K562 (cell line): ENCODE results near the gene HFE. TPM values are rescaled to one million over a fixed set of nuclear protein-coding genes. Genes with fewer than 3 reads are reported as not detected.

Experiments used
- ATAC-seq: fragments of 200-7000 bp; cut with Tn5 transposase; 3 replicates; pipeline ENCODE4 v1.9.1; 2020; ENCODE audit warnings: moderate library complexity
- BruUV-seq: library from RNA; stranded (reverse); fragments of 400-500 nt; replicated peaks from 2 replicates; lab custom pipeline; 2021; lab: Mats Ljungman, UMichigan
- CTCF ChIA-PET: fragments of 300-600 bp; formaldehyde crosslinking; extraction: SDS; loops from one replicate; lab custom pipeline; 2021; ENCODE audit warnings: low intra/inter-chr PET ratio; lab: Yijun Ruan, JAX
- POLR2A ChIA-PET: fragments of 300-600, 350-650 bp; sonication (Branson Sonifier 250); formaldehyde crosslinking; extraction: SDS; loops from one replicate; lab custom pipeline; 2021; ENCODE audit warnings: antibody characterized with exemption, inconsistent platforms; lab: Yijun Ruan, JAX
- DNase-seq, 4 experiments: peaks; one replicate each; pipeline versions ENCODE4 v3.0.0 to v3.0.0-alpha.2; 2011 to 2018; ENCODE audit warnings: low spot score in 3 of 4, mixed read lengths in 3 of 4; ENCODE audit errors: extremely low read depth in 1 of 4
- FAIRE-seq: peaks from 2 replicates; lab custom pipeline; 2011; peaks lifted over from hg19 to GRCh38; lab: Jason Lieb, UNC
- H2AFZ ChIP-seq: 2 replicates; pipeline ENCODE4 v1.6.0; 2011; ENCODE audit warnings: low read depth, low read length, control low read depth, inconsistent platforms
- H3K27ac ChIP-seq: fragments of 200-600 bp; 3 replicates; pipeline ENCODE4 v1.8.0; 2011; ENCODE audit warnings: low read depth, mild to moderate bottlenecking, control low read depth, inconsistent platforms, low read length, moderate library complexity, mixed read lengths; ENCODE audit errors: extremely low read depth
- H3K27me3 ChIP-seq, 2 experiments: fragments of 300-600 bp in 1 of 2; 2 replicates in 1 of 2; 3 replicates in 1 of 2; pipeline versions ENCODE4 v1.6.0 to v1.8.0; 2011; ENCODE audit warnings: inconsistent platforms in 2 of 2, low read length in 2 of 2, mild to moderate bottlenecking in 1 of 2, mixed read lengths in 1 of 2, moderate library complexity in 1 of 2; ENCODE audit not compliant: control insufficient read depth in 2 of 2, insufficient read depth in 2 of 2
- H3K36me3 ChIP-seq: fragments of 300-600 bp; 3 replicates; pipeline ENCODE4 v1.8.0; 2011; ENCODE audit warnings: mild to moderate bottlenecking, low read length, inconsistent platforms; ENCODE audit not compliant: control insufficient read depth, insufficient read depth
- H3K4me1 ChIP-seq, 2 experiments: fragments of 200-600 bp in 1 of 2; replicated peaks in 1 of 2; 2 replicates in 1 of 2; 3 replicates in 1 of 2; pipeline versions ENCODE4 v1.5.1 to v1.8.0; 2011; ENCODE audit warnings: inconsistent platforms in 2 of 2, low read length in 2 of 2, mild to moderate bottlenecking in 1 of 2, mixed read lengths in 1 of 2, moderate library complexity in 1 of 2; ENCODE audit not compliant: control insufficient read depth in 2 of 2, insufficient read depth in 2 of 2
- H3K4me2 ChIP-seq: 2 replicates; pipeline ENCODE4 v1.6.1; 2011; ENCODE audit warnings: low read length, control low read depth, inconsistent platforms, mixed read lengths; ENCODE audit not compliant: insufficient read depth
- H3K4me3 ChIP-seq: fragments of 200-600 bp; sonication (generic), shearing (Covaris generic); 2 replicates; pipeline ENCODE4 v1.5.1; 2016; ENCODE audit warnings: control low read depth, inconsistent platforms
- H3K79me2 ChIP-seq: fragments of 200-600 bp; 3 replicates; pipeline ENCODE4 v1.8.0; 2011; ENCODE audit warnings: low read length, inconsistent platforms; ENCODE audit not compliant: control insufficient read depth, insufficient read depth
- H3K9ac ChIP-seq, 2 experiments: 2 replicates each; pipeline versions ENCODE4 v1.6.0 to v1.6.1; 2011; ENCODE audit warnings: low read depth in 2 of 2, low read length in 2 of 2, control low read depth in 1 of 2, inconsistent platforms in 1 of 2, mild to moderate bottlenecking in 1 of 2, mixed read lengths in 1 of 2; ENCODE audit not compliant: insufficient read depth in 1 of 2
- H3K9me1 ChIP-seq: one replicate; pipeline ENCODE4 v1.6.0; 2011; ENCODE audit warnings: inconsistent platforms, mild to moderate bottlenecking, low read length, moderate library complexity; ENCODE audit not compliant: control insufficient read depth, insufficient read depth
- H3K9me3 ChIP-seq: replicated peaks from 2 replicates; pipeline ENCODE4 v1.5.1; 2011; ENCODE audit warnings: low read depth, low read length, inconsistent platforms; ENCODE audit not compliant: control insufficient read depth, insufficient read depth
- H4K20me1 ChIP-seq: replicated peaks from 2 replicates; pipeline ENCODE4 v1.6.1; 2011; ENCODE audit warnings: low read length, inconsistent platforms, mixed read lengths; ENCODE audit not compliant: control insufficient read depth, insufficient read depth
- ARID3B ChIP-seq: fragments of 250-450 bp; sonication (Bioruptor Pico); IDR thresholded peaks from 2 replicates; pipeline ENCODE4 v1.4.0; 2020; ENCODE audit warnings: borderline replicate concordance
- ASH1L ChIP-seq: fragments of 450-650 bp; IDR thresholded peaks from 2 replicates; pipeline ENCODE4 v1.6.1; 2018; ENCODE audit warnings: borderline replicate concordance, mild to moderate bottlenecking, low read depth; ENCODE audit not compliant: partially characterized antibody
- BRD9 ChIP-seq: fragments of 450-650 bp; IDR thresholded peaks from 2 replicates; pipeline ENCODE4 v1.6.1; 2018; ENCODE audit warnings: low read depth; ENCODE audit not compliant: partially characterized antibody
- CBX2 ChIP-seq: fragments of 200-600 bp; sonication (generic); IDR thresholded peaks from one replicate; pipeline ENCODE4 v1.6.1; 2012; ENCODE audit warnings: mild to moderate bottlenecking, low read length, inconsistent platforms; ENCODE audit not compliant: insufficient read depth, poor library complexity, severe bottlenecking
- KDM2B ChIP-seq: fragments of 250-450 bp; sonication (Bioruptor Pico); IDR thresholded peaks from 2 replicates; pipeline ENCODE4 v1.8.0; 2021; ENCODE audit warnings: mild to moderate bottlenecking, moderate library complexity
- SIN3B ChIP-seq: fragments of 450-650 bp; IDR thresholded peaks from 2 replicates; pipeline ENCODE4 v1.6.1; 2017; ENCODE audit warnings: low read depth, mild to moderate bottlenecking, moderate library complexity
- SREBF1 ChIP-seq: fragments of 150-350 bp; IDR thresholded peaks from 2 replicates; pipeline ENCODE4 v1.6.1; 2014; ENCODE audit warnings: antibody characterized with exemption, low read depth, low read length, borderline replicate concordance
- TEAD1 ChIP-seq, 2 experiments: fragments of 450-650 bp in 1 of 2; sonication (generic) in 1 of 2; formaldehyde crosslinking; IDR thresholded peaks; 2 replicates each; pipeline versions ENCODE4 v1.4.0 to v1.8.0; 2020 to 2022; ENCODE audit warnings: mild to moderate bottlenecking in 2 of 2, missing genetic modification reagents in 1 of 2
- TFAP4 ChIP-seq: sonication (generic); formaldehyde crosslinking; IDR thresholded peaks from 2 replicates; pipeline ENCODE4 v1.8.0; 2022; ENCODE audit warnings: missing genetic modification reagents, mild to moderate bottlenecking, moderate library complexity, borderline replicate concordance
- THRAP3 ChIP-seq: fragments of 450-650 bp; IDR thresholded peaks from 2 replicates; pipeline ENCODE4 v1.6.1; 2016; ENCODE audit warnings: mild to moderate bottlenecking, inconsistent platforms, borderline replicate concordance
- YY1 ChIP-seq, 3 experiments: IDR thresholded peaks; 2 replicates each; pipeline ENCODE4 v1.6.1; 2011; ENCODE audit warnings: low read length in 2 of 3, mild to moderate bottlenecking in 2 of 3, moderate library complexity in 2 of 3, borderline replicate concordance in 1 of 3, control low read depth in 1 of 3, low read depth in 1 of 3; ENCODE audit not compliant: insufficient read depth in 3 of 3, insufficient replicate concordance in 2 of 3, control insufficient read depth in 1 of 3, insufficient read length in 1 of 3; ENCODE audit errors: extremely low read depth in 1 of 3
- ZNF696 ChIP-seq: fragments of 250-450 bp; sonication (Bioruptor Pico); conservative IDR thresholded peaks from 2 replicates; pipeline ENCODE4 v1.4.0; 2020; ENCODE audit warnings: mild to moderate bottlenecking, moderate library complexity
- ZNF764 ChIP-seq: fragments of 250-450 bp; sonication (Bioruptor Pico); IDR thresholded peaks from 2 replicates; pipeline ENCODE4 v1.4.0; 2020; ENCODE audit warnings: low read depth, mild to moderate bottlenecking, moderate library complexity
- WGBS: fragments of 100-300 bp; shearing (Covaris generic); methylation state at CpG from one replicate; pipeline ENCODE4 v1.1.6; 2016; ENCODE audit warnings: low coverage, mixed read lengths; ENCODE audit not compliant: insufficient coverage; ENCODE audit errors: missing lambda C conversion rate; 5-methylcytosine and 5-hydroxymethylcytosine counted together
- in situ Hi-C: fragments of 300-500 bp; cut with MboI; formaldehyde crosslinking; loops from 4 replicates; pipeline ENCODE4 v1.15.0; 2018; ENCODE audit warnings: inconsistent platforms, mixed read lengths
- intact Hi-C: fragments of 100-400 bp; cut with micrococcal nuclease; formaldehyde crosslinking; loops from 2 replicates; pipeline ENCODE4 v1.14.2; 2022
- polyA plus RNA-seq, 8 experiments: library from polyadenylated mRNA; depleted of rRNA in 4 of 8; stranded (reverse) in 5 of 8; unstranded in 3 of 8; fragments of >200 nt; fragmentation: Nextera tagmentation in 2 of 8; fragmentation: Illumina TruSeq in 1 of 8; extraction: Ambion mirVana in 2 of 8; extraction: Trizol in 1 of 8; gene quantifications; 2 replicates each; pipeline versions ENCODE4 v1.2.1 to v1.2.3, GENCODE V29; 2011 to 2014; ENCODE audit warnings: inconsistent platforms in 1 of 8, missing spikeins in 1 of 8
- total RNA-seq, 7 experiments: library from RNA; depleted of rRNA in 6 of 7; stranded (reverse); fragments of >200 nt in 6 of 7; fragmentation: Illumina TruSeq in 2 of 7; extraction: Trizol in 2 of 7; gene quantifications; 2 replicates each; pipeline versions ENCODE4 v1.2.1 to v1.2.3, GENCODE V29; 2011 to 2021; ENCODE audit warnings: low replicate concordance in 1 of 7
- TF ChIP-seq, protein P1 (sequence below): sonication (generic); formaldehyde crosslinking; IDR thresholded peaks from 2 replicates; pipeline ENCODE4 v1.8.1; 2023; ENCODE audit warnings: mild to moderate bottlenecking, missing genetic modification reagents

The HFE gene
- total and polyA plus RNA-seq, 9 of the 15 experiments (the other 6 are each of a cell fraction or from before 2014, with no cell fraction given) = 0.14 to 1.2 (median 0.76) TPM

- BruUV-seq = no TSS peak
- H3K27me3 ChIP-seq = no peaks in the 10 kb centered on the region
- no peaks in the 10 kb centered on the region for H3K79me2 ChIP-seq
- H3K27ac ChIP-seq = no peak overlapping the region
- in situ Hi-C loops = no loop called here
- H3K36me3 ChIP-seq = no peaks in the 10 kb centered on the region
- no peak overlapping the region for H3K9ac ChIP-seq
- 92% methylated on average over 41 of the region's 47 CpGs for WGBS
- CTCF ChIA-PET = no interaction called here
- H3K9me3 ChIP-seq = peaks cover 18% of the 10 kb centered on the region
- H3K4me2 ChIP-seq = no peak overlapping the region
- ATAC-seq = no peak
- no peak overlapping the region for H3K4me3 ChIP-seq
- H4K20me1 ChIP-seq = no peaks in the 10 kb centered on the region
- FAIRE-seq = no peak
- POLR2A ChIA-PET = interaction anchor here (0.6 to 23.0 kb wide), 4 partner anchors 9 to 58 kb away, joined by 4 to 597 read pairs (median 8); a partner anchor contains a TSS
- peaks cover 0 to 8% of the 10 kb centered on the region in 2 experiments; a peak in 1 of 5 replicates for H3K4me1 ChIP-seq
- no peak overlapping the region for H2AFZ ChIP-seq
- no peaks in the 10 kb centered on the region for H3K9me1 ChIP-seq
- intact Hi-C loops = no loop called here
- DNase-seq = no peak
- TF ChIP-seq BRD9 (no peak), TFAP4 (CRISPR knock-in tag) (no peak), YY1 (IDR thresholded peaks at IDR 0.05; ENCODE audit: borderline replicate concordance in 1 of 3, control insufficient read depth in 1 of 3, extremely low read depth in 1 of 3, insufficient read depth in 3 of 3, insufficient read length in 1 of 3, insufficient replicate concordance in 2 of 3, low read depth in 1 of 3, low read length in 2 of 3) (peak in 1 of 3 experiments; percentile 11), KDM2B (no peak), TEAD1 (CRISPR knock-in tag; IDR thresholded peaks at IDR 0.05) (no peak), ARID3B (no peak), ZNF764 (CRISPR knock-in tag) (no peak), ZNF696 (CRISPR knock-in tag) (no peak), SREBF1 (no peak), THRAP3 (no peak), SIN3B (no peak), CBX2 (no peak), ASH1L (no peak)
- TF ChIP-seq, protein P1, sequence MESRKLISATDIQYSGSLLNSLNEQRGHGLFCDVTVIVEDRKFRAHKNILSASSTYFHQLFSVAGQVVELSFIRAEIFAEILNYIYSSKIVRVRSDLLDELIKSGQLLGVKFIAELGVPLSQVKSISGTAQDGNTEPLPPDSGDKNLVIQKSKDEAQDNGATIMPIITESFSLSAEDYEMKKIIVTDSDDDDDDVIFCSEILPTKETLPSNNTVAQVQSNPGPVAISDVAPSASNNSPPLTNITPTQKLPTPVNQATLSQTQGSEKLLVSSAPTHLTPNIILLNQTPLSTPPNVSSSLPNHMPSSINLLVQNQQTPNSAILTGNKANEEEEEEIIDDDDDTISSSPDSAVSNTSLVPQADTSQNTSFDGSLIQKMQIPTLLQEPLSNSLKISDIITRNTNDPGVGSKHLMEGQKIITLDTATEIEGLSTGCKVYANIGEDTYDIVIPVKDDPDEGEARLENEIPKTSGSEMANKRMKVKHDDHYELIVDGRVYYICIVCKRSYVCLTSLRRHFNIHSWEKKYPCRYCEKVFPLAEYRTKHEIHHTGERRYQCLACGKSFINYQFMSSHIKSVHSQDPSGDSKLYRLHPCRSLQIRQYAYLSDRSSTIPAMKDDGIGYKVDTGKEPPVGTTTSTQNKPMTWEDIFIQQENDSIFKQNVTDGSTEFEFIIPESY (CRISPR knock-in tag) = peak; percentile 78
These were observed 41.9 kb upstream of the HFE start for GRCh38 chr6:26045065-26045927.
